DOHH2 (cell line): ENCODE results near the gene HLCS.

Source experiments
- EZH2phosphoT487 ChIP-seq: fragments of 200-600 bp; sonication (generic); IDR thresholded peaks from 2 replicates; pipeline ENCODE4 v1.6.1; 2017; ENCODE audit warnings: borderline replicate concordance, mild to moderate bottlenecking, antibody characterized with exemption, low read length, moderate library complexity, mixed read lengths
- TF ChIP-seq, protein P1 (sequence below): fragments of 200-600 bp; sonication (generic); IDR thresholded peaks from one replicate; pipeline ENCODE4 v1.5.1; 2014; ENCODE audit warnings: antibody characterized with exemption, mild to moderate bottlenecking, low read depth, low read length; ENCODE audit not compliant: poor library complexity, severe bottlenecking

DNA sequence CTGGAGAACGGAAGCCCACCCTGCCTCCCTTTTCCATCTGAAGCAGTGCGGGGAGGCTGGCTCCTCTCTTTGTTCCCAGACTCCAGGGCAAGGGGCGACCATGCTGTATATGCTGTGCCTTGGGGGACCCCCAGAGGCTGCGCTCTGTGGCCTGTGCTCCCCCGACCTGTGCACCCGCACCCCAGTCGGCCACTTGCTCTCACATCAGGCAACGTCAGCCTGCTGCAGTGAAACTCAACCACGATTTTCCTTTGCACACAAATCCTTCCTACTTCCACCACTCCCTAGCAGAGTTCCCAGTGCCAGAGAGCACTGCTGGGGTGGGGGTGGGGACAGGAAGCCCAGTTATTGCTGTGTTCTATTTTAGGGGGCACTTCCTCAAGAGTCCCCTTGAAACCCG is 215.1 kb downstream of the HLCS start:
- TF ChIP-seq, protein P1, sequence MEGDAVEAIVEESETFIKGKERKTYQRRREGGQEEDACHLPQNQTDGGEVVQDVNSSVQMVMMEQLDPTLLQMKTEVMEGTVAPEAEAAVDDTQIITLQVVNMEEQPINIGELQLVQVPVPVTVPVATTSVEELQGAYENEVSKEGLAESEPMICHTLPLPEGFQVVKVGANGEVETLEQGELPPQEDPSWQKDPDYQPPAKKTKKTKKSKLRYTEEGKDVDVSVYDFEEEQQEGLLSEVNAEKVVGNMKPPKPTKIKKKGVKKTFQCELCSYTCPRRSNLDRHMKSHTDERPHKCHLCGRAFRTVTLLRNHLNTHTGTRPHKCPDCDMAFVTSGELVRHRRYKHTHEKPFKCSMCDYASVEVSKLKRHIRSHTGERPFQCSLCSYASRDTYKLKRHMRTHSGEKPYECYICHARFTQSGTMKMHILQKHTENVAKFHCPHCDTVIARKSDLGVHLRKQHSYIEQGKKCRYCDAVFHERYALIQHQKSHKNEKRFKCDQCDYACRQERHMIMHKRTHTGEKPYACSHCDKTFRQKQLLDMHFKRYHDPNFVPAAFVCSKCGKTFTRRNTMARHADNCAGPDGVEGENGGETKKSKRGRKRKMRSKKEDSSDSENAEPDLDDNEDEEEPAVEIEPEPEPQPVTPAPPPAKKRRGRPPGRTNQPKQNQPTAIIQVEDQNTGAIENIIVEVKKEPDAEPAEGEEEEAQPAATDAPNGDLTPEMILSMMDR: no peak
- no peak for TF ChIP-seq EZH2phosphoT487
